ENCODE results near the gene RTL10.
"Not testable (repeated sequence)": the region's sequence is repeated elsewhere in the genome, so short reads cannot be mapped to it uniquely, and the experiment has no call there.

The RTL10 gene

DNA sequence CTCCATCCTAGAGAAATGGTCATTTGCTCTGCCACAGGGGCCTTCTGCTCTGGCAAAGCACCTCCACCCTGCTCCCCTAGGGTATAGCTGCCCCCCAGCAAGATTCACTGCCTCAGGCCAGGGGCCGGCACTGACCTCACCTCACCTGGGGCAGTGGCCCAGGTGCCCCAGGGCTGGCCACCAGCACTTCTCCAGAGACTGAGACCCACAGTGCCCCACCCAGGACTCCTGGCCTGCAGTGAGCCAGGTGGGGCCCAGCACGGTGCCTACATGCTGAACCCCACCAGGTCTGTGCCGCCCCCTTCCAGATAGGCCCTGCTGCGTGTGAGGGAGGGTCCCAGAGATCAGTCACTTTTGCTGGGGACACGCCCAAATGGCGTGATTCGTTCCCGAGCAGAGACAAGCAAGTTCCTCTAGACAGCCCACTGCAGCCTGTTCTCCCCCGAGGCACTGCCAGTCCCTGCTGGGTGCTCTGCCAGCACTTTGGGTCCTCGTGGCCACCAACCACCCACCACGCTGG lies 10.8 kb downstream of the RTL10 start:
- DNase-seq (ENCODE audit: low read depth, low spot score) = no peak

DNA sequence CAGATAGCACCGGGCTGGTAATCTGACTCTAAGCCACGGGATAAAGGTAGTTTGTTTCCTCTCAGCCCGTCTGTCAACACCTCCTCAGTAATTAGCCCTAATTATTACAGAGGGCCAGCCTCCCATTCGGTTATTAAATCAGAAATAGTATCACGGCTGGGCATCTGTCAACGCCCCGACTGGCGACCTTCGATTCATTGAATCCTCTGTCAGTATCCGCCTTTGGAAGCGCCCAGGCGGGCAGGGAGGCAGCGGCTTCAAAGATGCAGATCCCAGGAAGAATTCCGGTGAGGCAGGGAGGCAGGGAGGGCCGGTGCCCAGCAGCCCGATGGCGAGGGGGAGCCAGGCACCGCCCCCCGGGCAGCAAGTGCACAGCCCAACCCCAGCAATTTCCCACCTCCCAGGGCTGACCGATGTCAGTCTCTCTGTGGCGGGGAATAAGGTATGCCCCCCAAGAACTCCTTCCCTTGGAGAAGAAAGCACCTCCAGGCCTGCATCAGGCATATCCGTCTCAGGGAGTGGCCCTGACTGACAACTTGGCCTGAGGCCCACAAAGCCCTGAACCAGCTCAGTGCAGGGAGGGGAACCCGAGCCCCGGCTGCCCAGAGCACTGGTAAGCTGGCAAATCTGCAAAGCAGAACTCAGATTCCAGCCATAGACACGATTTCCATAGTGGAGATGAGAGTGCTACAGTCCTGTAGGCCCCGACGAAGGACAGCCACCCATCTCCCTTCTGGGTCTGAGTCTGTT lies 11.4 kb downstream of the RTL10 start:
- DNase-seq (ENCODE audit: low read depth, low spot score) = peak; percentile 42

DNA sequence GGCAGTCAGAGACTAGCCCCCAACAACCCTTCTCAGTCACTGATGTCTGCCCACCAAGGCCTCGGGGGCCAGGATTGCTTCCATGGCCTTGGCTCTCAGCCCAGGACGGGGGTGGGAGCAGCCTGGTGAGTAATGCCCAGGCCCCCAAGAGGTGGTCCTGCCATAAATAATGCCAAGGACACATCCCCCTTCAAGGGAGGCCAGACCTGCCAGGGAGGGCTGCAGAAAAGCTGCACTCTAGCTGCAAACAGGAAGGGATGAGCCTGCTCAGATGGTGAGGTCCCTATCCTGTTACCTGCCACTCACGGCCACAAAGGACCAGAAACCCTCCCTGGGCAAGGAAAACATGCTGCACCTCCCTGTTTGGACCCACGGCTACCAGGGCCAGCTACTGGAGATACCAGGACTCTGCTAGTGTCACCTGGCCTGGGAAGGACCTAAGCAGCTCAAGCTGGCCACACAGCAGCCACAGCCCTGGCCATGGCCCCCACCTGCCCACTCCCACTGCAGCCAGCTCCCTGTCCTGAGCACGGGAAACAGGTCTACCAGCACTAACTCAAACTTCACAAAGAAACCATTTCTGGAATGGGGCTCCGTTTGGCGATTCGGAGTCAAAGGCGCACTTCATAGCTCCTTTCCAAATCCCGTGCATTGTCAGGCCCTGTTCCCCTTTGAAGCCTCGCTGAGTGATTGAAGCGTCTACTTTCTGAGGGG lies 12.1 kb downstream of the RTL10 start:
- DNase-seq (ENCODE audit: low read depth, low spot score) = no peak

DNA sequence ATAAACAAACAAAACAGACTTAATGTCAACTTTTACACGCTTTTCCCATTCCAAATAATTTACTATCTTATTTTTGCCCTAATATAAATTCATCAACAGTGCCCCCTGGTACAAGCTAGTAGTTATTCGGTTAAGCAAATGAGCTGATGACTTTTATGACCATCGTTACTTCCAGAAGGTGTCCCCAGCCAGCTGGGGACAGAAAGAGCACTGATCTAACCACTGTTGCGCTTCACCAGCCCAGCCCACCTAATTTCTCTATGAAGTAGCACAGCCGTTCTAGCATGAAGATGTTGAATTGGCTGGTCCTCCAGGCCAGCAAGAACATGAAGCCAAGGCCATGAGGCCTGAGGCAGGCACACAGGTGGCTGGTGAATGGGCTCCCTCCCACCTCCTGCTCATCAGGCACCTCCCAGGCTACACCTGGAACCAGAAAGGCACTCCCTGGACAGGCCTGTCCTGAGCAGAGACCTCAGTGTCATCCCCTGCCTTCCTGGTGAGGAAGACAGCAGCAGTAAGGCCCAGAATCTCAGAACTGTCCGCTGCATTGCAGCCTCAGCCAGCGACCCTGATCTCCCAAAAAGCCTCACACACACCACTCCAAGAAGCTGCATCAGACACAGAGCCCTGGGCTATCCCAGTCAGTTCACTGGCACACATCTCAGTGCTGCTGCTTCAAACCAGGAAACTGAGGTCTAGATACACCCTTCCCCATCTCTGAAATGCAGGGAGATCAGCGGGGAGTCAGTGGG lies 12.9 kb downstream of the RTL10 start:
- no peak for DNase-seq (ENCODE audit: low read depth, low spot score)

GRCh38 chr22:19840955-19841640 lies 13.6 kb downstream of the RTL10 start:
- DNase-seq (ENCODE audit: low read depth, low spot score) = no peak

GRCh38 chr22:19840059-19840458 lies 14.6 kb downstream of the RTL10 start:
- no peak for DNase-seq (ENCODE audit: low read depth, low spot score)

GRCh38 chr22:19837915-19838314 lies 16.8 kb downstream of the RTL10 start:
- DNase-seq (ENCODE audit: low read depth, low spot score) = no peak

- no peak for DNase-seq (ENCODE audit: low read depth, low spot score)
These were observed 18.2 kb downstream of the RTL10 start for GRCh38 chr22:19836512-19836911.

- DNase-seq (ENCODE audit: low read depth, low spot score) = no peak
These were observed 20.1 kb downstream of the RTL10 start for GRCh38 chr22:19834599-19834998.

GRCh38 chr22:19833327-19833726 lies 21.3 kb downstream of the RTL10 start:
- DNase-seq (ENCODE audit: low read depth, low spot score) = not testable (repeated sequence)

DNA sequence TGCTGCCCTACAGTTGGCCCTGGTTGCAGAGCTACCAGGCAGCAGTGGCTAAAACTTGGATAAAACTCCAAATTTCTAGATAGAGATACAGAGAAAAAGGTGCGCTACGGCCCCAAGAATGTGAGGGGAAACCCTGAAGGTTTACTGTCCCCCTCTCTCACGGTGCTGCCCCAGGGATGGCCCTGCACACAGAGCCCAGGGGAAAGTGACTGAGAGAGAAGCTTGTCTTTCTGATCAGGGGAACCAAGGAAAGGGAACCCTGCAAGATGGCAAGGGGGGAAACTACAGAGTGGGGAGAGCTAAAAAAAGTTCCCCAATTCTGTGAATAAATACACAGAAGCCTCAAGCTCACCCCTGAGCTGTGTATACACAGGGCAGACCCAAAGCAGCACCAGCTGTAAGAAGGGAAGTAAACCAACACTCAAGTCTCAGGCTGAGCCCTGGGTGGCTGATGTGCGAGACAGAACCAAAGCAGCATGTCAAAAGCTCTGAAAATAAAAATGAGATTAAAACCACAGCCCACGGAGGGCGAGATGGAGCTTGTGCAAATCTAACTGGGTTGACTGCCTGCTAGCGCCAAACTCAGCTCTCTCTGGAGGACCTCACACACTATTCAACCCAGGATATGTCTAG lies 22.1 kb downstream of the RTL10 start:
- no peak for DNase-seq (ENCODE audit: low read depth, low spot score)

DNA sequence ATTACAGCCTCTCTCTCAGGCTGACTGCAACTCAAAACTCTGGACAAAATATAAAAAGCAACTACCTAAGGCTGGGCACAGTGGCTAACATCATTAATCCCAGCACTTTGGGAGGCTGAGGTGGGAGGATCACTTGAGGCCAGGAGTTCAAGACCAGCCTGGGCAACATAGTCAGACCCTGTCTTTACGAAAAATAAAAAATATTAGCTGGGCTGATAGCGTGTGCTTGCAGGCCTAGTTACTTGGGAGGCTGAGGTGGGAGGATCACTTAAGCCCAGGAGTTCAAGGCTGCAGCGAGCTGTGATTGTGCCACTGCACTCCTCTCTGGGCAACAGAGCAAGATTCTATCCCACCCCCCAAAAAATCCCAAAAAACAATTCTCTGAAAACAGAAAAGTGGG lies 22.7 kb downstream of the RTL10 start:
- not testable (repeated sequence) for DNase-seq (ENCODE audit: low read depth, low spot score)

- no peak for DNase-seq (ENCODE audit: low read depth, low spot score)
These were observed 23.7 kb downstream of the RTL10 start for GRCh38 chr22:19831016-19831415.

GRCh38 chr22:19828035-19828401 lies 26.7 kb downstream of the RTL10 start:
- DNase-seq (ENCODE audit: low read depth, low spot score) = no peak

- no peak for DNase-seq (ENCODE audit: low read depth, low spot score)
These were observed 27.2 kb downstream of the RTL10 start for GRCh38 chr22:19827341-19828034.

- no peak for DNase-seq (ENCODE audit: low read depth, low spot score)
These were observed 28.1 kb downstream of the RTL10 start for GRCh38 chr22:19826619-19826950.

DNA sequence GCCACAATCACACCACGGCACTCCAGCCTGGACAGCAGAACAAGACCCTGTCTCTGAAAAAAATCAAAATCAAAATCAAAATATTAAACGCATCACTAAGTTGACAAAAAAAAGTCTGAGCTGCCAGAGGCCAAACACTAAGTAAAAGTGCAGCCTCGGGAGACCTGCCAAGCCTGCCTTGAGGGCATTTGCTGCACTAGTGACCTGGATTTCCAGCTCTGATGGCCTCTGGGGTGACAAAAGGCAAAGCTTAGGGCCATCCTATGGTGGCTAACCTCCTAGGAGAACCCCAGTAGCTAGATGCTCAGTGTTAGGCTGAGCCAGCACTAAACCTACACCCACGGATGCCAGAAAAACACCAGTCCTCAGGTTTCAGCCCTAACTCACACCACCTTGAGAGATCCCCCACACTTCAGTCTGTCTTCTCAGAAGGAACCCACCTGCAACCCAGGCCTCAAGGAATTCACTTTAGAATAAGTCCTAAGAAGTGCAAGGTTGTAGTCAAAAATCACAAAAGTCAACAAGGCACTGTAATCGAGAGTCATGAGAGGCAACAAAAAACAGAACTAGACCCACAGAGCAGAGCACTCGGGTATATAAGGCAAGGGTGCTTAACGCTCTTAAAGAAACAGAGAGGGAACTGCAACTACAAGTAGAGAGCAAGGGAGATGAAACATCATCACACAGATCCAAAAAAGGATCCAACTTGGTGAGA lies 28.6 kb downstream of the RTL10 start:
- DNase-seq (ENCODE audit: low read depth, low spot score) = no peak

DNA sequence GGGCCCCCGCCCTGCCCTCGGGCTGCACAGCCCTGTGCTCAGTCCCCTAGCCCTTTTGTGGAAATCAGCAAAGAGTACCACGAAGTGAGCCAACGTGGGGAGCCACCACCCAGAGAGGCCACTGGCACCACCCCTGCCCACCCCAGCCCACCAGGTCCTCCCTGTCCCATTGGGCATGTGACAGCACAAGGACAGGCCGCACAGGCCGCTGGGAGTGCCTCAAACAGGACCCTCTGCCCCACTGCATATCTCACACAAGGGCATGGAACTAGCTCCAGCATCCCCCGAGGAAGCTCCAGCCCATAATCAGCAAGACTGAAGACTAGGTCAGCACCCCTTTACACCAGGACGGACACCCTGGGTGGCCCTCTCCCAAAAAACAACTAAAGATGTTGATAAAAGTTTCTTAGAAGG lies 29.7 kb downstream of the RTL10 start:
- DNase-seq (ENCODE audit: low read depth, low spot score) = no peak

GRCh38 chr22:19824212-19824925 lies 30.3 kb downstream of the RTL10 start:
- DNase-seq (ENCODE audit: low read depth, low spot score) = no peak

- DNase-seq (ENCODE audit: low read depth, low spot score) = no peak
These were observed 30.8 kb downstream of the RTL10 start for GRCh38 chr22:19823902-19824211.

All from astrocyte of the hippocampus (primary cell).